HG03103 (cell line): Measurements from ENCODE around the gene PSTPIP2.
"Not testable (repeated sequence)": the region's sequence is repeated elsewhere in the genome, so short reads cannot be mapped to it uniquely, and the experiment has no call there.

Experiments used
- ATAC-seq: cut with Tn5 transposase; IDR thresholded peaks from one replicate; pipeline ENCODE4 v1.9.1; 2021; ENCODE audit warnings: low read depth; ENCODE audit not compliant: unreplicated experiment

PSTPIP2 gene

GRCh38 chr18:45993438-45993837, 78.6 kb downstream of the PSTPIP2 start:
- ATAC-seq, result no peak

- not testable (repeated sequence) for ATAC-seq
Observed at GRCh38 chr18:45992527-45992926, 79.5 kb downstream of the PSTPIP2 start.

- ATAC-seq, result no peak
Observed at GRCh38 chr18:45991788-45992187, 80.3 kb downstream of the PSTPIP2 start.

GRCh38 chr18:45984546-45985235, 87.4 kb downstream of the PSTPIP2 start:
- ATAC-seq, result no peak

GRCh38 chr18:45981821-45982220, 90.2 kb downstream of the PSTPIP2 start:
- no peak for ATAC-seq

GRCh38 chr18:45980229-45980628, 91.8 kb downstream of the PSTPIP2 start:
- ATAC-seq, result no peak

GRCh38 chr18:45978084-45978483, 94.0 kb downstream of the PSTPIP2 start:
- no peak for ATAC-seq

GRCh38 chr18:45976974-45977373, 95.1 kb downstream of the PSTPIP2 start:
- no peak for ATAC-seq

- no peak for ATAC-seq
Observed at GRCh38 chr18:45976566-45976965, 95.5 kb downstream of the PSTPIP2 start.

- no peak for ATAC-seq
Observed at GRCh38 chr18:45974088-45974536, 97.9 kb downstream of the PSTPIP2 start.

- ATAC-seq, result peak; percentile 96
Observed at GRCh38 chr18:45967007-45967706, 104.9 kb downstream of the PSTPIP2 start, which contains the start of gene EPG5. Gene EPG5 (minus strand): TSS chr18:45967329. CDS start chr18:45967239, 90 bp downstream.

GRCh38 chr18:45964913-45965312, 107.1 kb downstream of the PSTPIP2 start:
- not testable (repeated sequence) for ATAC-seq

GRCh38 chr18:45962866-45963265, 109.2 kb downstream of the PSTPIP2 start:
- no peak for ATAC-seq

- ATAC-seq, result no peak
Observed at GRCh38 chr18:45962461-45962860, 109.6 kb downstream of the PSTPIP2 start.

- ATAC-seq, result not testable (repeated sequence)
Observed at GRCh38 chr18:45959484-45959883, 112.6 kb downstream of the PSTPIP2 start.

GRCh38 chr18:45958730-45959129, 113.3 kb downstream of the PSTPIP2 start:
- ATAC-seq, result no peak

- no peak for ATAC-seq
Observed at GRCh38 chr18:45958027-45958426, 114.0 kb downstream of the PSTPIP2 start.

GRCh38 chr18:45957100-45957499, 115.0 kb downstream of the PSTPIP2 start:
- no peak for ATAC-seq

GRCh38 chr18:45954070-45954934, 117.8 kb downstream of the PSTPIP2 start:
- ATAC-seq, result no peak

GRCh38 chr18:45951016-45951714, 120.9 kb downstream of the PSTPIP2 start:
- no peak for ATAC-seq
